Pancreas (tissue), 10 donors: Measurements from ENCODE around the gene LHFPL3. TPM values are rescaled to one million over a fixed set of nuclear protein-coding genes. Genes with fewer than 3 reads are reported as not detected.

Source experiments
- ATAC-seq, 4 donors: fragments of 200-7000 bp; cut with Tn5 transposase; one replicate each; pipeline versions ENCODE4 v1.8.0 to v1.9.1; 2020; ENCODE audit warnings: mild to moderate bottlenecking in 4 of 4, moderate library complexity in 4 of 4
- DNase-seq, 6 donors: peaks; one replicate each; pipeline ENCODE4 v3.0.0-alpha.2; 2020
- FAIRE-seq: peaks from 2 replicates; lab custom pipeline; 2012; peaks lifted over from hg19 to GRCh38; lab: Jason Lieb, UNC
- H3K27ac ChIP-seq, 4 donors: fragments of 200-600 bp; sonication (generic); 1 replicate in 3 of 4; 2 replicates in 1 of 4; pipeline versions ENCODE4 v1.5.0 to v1.8.0; 2020
- H3K27me3 ChIP-seq, 4 donors: fragments of 200-600 bp; one replicate each; pipeline ENCODE4 v1.8.0; 2021
- H3K36me3 ChIP-seq, 3 donors: fragments of 200-600 bp; sonication (generic) in 1 of 3; one replicate each; pipeline versions ENCODE4 v1.5.0 to v1.8.0; 2020 to 2021
- H3K4me1 ChIP-seq, 3 donors: fragments of 200-600 bp; one replicate each; pipeline ENCODE4 v1.8.0; 2021
- H3K4me3 ChIP-seq, 4 donors: fragments of 200-600 bp; sonication (generic) in 2 of 4; one replicate each; pipeline versions ENCODE4 v1.5.0 to v1.8.0; 2020 to 2021
- H3K9me3 ChIP-seq, 4 donors: fragments of 200-600 bp; one replicate each; pipeline ENCODE4 v1.8.0; 2021
- whole genome bisulfite sequencing, 2 donors: extraction: QIAGEN DNeasy Blood & Tissue Kit; methylation state at CpG; one replicate each; pipeline ENCODE4 v1.1.7; 2013; 5-methylcytosine and 5-hydroxymethylcytosine counted together
- intact Hi-C, 3 donors: fragments of 100-400 bp; cut with DNase I; formaldehyde crosslinking; loops; one replicate each; pipeline versions ENCODE4 v1.11.1 to v1.14.2; 2022
- polyA plus RNA-seq, 2 donors: library from polyadenylated mRNA; stranded (reverse); fragments of 200-250 nt; gene quantifications; one replicate each; pipeline ENCODE4 v1.2.3, GENCODE V29; 2013
- total RNA-seq, 6 donors: library from RNA; stranded (reverse); fragmentation: NEBNext Ultra II Directional in 4 of 6; extraction: Animal tissue kit (Norgen Biotek cat#: 25700) in 4 of 6; gene quantifications; one replicate each; pipeline versions ENCODE4 v1.2.1 to v1.2.4, GENCODE V29; 2021 to 2023
- TF ChIP-seq, protein P1 (sequence below), 4 donors: fragments of 200-600 bp; sonication (generic) in 3 of 4; IDR thresholded peaks; one replicate each; pipeline versions ENCODE4 v1.5.0 to v1.8.0; 2021; ENCODE audit warnings: antibody characterized with exemption in 4 of 4
- donor health status: healthy with polysubstance abuse.
- donor health status: DM: no; HTN: no; CAD: no; lungs with moderate emphysema.
- donor health status: DM: no; HTN: no; CAD: no.
- donor health status: control.
- donor health status: control.
- donor health status: Bipolar disorder and iron deficiency.
- donor health status: DM: yes; HTN: yes; CAD: no.
- donor health status: DM: no; HTN: no; CAD: no.
- donor health status: DM: no; HTN: no; CAD: no.
- donor health status: DM: yes; HTN: yes; CAD: no.

Gene LHFPL3
- total and polyA plus RNA-seq, 8 donors = not detected

DNA sequence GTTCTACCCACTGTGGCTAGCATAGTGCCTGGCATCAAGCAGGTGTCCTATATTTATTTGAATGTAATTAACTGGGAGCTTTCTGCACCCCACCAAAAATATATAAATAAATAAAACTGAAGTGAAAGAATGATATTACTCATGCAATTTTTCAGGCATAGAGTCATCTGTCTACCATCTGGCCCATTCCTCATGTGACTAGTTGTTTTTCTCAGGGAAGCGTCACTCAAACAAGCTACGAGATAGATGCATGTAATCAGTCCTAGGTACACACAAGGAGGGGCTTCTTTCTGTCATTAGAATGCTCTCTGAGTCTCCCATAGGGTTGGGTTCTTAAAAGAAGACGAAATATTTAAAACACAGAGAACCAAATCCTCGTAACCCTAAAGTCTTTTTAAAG is 430.1 kb downstream of the LHFPL3 start:
- no peaks in the 10 kb centered on the region for H3K36me3 ChIP-seq

DNA sequence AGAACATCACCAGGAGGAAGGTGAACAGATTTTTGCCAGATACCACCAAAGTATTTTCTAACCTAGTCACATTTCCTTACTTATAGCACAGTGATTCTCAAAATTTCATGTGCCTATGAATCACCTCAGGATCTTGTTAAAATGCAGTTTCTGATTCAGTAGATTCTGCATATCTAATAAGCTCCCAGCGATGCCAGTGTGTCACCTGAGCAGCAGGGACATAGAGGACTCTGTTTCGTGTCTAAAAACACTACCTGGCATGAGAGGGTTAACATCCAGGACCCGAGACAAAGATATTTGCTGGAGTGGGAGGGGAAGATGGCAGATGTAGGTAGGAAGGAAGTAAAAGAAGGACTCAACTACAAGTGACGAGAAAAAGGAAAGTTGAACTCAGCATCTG is 433.5 kb downstream of the LHFPL3 start:
- ATAC-seq = no peak
- Histone ChIP-seq H3K27ac (no peak overlapping the region), H3K4me3 (no peak overlapping the region), H3K27me3 (no peaks in the 10 kb centered on the region), H3K9me3 (no peaks in the 10 kb centered on the region), H3K36me3 (no peaks in the 10 kb centered on the region), H3K4me1 (no peaks in the 10 kb centered on the region)
- intact Hi-C loops = no loop called here
- 37 to 49% methylated on average over 4 of the region's 4 CpGs for WGBS, 2 donors
- TF ChIP-seq, protein P1, sequence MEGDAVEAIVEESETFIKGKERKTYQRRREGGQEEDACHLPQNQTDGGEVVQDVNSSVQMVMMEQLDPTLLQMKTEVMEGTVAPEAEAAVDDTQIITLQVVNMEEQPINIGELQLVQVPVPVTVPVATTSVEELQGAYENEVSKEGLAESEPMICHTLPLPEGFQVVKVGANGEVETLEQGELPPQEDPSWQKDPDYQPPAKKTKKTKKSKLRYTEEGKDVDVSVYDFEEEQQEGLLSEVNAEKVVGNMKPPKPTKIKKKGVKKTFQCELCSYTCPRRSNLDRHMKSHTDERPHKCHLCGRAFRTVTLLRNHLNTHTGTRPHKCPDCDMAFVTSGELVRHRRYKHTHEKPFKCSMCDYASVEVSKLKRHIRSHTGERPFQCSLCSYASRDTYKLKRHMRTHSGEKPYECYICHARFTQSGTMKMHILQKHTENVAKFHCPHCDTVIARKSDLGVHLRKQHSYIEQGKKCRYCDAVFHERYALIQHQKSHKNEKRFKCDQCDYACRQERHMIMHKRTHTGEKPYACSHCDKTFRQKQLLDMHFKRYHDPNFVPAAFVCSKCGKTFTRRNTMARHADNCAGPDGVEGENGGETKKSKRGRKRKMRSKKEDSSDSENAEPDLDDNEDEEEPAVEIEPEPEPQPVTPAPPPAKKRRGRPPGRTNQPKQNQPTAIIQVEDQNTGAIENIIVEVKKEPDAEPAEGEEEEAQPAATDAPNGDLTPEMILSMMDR (IDR thresholded peaks at IDR 0.05) = no peak
- no peak for FAIRE-seq
- DNase-seq = no peak

More for the DNA sequence above, 430.1 kb downstream of the LHFPL3 start:
- Histone ChIP-seq H3K4me1 (no peaks in the 10 kb centered on the region), H3K4me3 (no peak overlapping the region), H3K27ac (no peak overlapping the region), H3K9me3 (no peaks in the 10 kb centered on the region), H3K27me3 (no peaks in the 10 kb centered on the region)
- ATAC-seq (no peak), FAIRE-seq (no peak), DNase-seq (no peak)
- WGBS, 2 donors = 39% methylated on average over 4 of the region's 4 CpGs
- intact Hi-C loops = no loop called here
- TF ChIP-seq, protein P1 (IDR thresholded peaks at IDR 0.05) = no peak

DNA sequence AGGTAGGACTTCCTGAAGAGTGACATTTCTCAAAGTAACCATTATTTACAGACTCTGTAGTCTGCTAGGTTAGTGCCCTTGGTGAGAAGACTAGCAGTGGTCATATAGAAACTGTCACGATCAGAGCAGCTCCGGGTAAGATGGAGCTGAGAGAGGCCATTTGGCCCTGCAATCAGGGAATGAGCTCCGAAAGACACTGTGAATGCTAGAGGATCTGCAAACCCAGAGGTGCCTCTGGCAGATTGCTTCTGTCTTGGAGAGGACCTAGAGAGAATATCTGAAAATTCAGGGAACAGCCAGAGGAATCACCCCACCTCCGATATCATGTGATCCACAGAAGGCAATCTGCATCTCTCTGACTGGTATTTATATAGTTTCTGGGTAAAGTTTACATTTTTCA is 438.7 kb downstream of the LHFPL3 start:
- intact Hi-C loops = no loop called here
- Histone ChIP-seq H3K27ac (no peak overlapping the region), H3K4me3 (no peak overlapping the region), H3K4me1 (no peaks in the 10 kb centered on the region), H3K36me3 (no peaks in the 10 kb centered on the region), H3K27me3 (no peaks in the 10 kb centered on the region), H3K9me3 (no peaks in the 10 kb centered on the region)
- WGBS, 2 donors = 62 to 65% methylated on average over 4 of the region's 4 CpGs
- TF ChIP-seq, protein P1 (IDR thresholded peaks at IDR 0.05) = no peak
- DNase-seq = no peak
- ATAC-seq = no peak
- no peak for FAIRE-seq

DNA sequence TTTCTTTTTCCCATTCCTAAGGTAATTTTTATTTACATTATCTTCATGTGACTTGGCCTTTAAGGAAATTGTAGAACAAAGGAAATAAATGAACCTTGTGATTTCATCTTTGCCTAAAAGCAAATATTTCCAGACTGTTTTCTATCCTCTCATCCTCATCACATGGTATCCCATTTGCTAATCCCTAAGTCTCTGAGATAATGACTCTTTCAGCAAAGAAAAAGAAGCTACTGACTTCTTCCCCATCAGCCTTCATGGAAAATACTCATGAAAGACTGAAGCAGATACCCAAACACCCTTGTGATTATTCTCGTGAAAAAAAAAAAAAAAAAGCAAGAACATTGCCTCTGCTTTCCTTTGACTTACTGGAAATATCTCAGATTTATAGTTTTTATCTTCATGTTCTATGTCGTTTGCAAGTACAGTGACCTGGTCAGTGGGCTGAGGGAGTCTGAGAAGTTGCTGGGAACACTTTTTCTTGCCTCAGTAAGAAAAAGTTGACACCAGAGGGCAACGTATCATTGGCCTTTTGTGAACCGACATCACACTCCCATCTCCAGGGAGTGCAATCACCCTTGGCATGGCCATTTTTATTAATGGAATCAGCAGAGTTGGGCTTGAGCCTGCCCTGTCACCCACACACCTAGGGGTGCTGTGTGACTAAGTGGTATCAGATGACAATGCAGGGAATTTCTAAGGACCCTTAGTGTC is 439.6 kb downstream of the LHFPL3 start:
- no peak for FAIRE-seq
- TF ChIP-seq, protein P1 (IDR thresholded peaks at IDR 0.05) = no peak
- intact Hi-C loops = no loop called here
- WGBS, 2 donors = 27 to 35% methylated on average over 4 of the region's 4 CpGs
- H3K27me3 ChIP-seq = no peaks in the 10 kb centered on the region
- no peak overlapping the region for H3K4me3 ChIP-seq
- DNase-seq = no peak
- no peaks in the 10 kb centered on the region for H3K9me3 ChIP-seq
- no peak for ATAC-seq
- no peaks in the 10 kb centered on the region for H3K4me1 ChIP-seq
- H3K27ac ChIP-seq = no peak overlapping the region
- no peaks in the 10 kb centered on the region for H3K36me3 ChIP-seq
